K562 (cell line): ENCODE data around the gene FAM32A. TPM values are rescaled to one million over a fixed set of nuclear protein-coding genes. Genes with fewer than 3 reads are reported as not detected.
A peak's percentile ranks its signal among the peaks of the same experiment; 100 is the strongest.

ENCODE experiments used
- ATAC-seq: fragments of 200-7000 bp; cut with Tn5 transposase; 3 replicates; pipeline ENCODE4 v1.9.1; 2020; ENCODE audit warnings: moderate library complexity
- BruUV-seq: library from RNA; stranded (reverse); fragments of 400-500 nt; replicated peaks from 2 replicates; lab custom pipeline; 2021; lab: Mats Ljungman, UMichigan
- CTCF ChIA-PET: fragments of 300-600 bp; formaldehyde crosslinking; extraction: SDS; loops from one replicate; lab custom pipeline; 2021; ENCODE audit warnings: low intra/inter-chr PET ratio; lab: Yijun Ruan, JAX
- POLR2A ChIA-PET: fragments of 300-600, 350-650 bp; sonication (Branson Sonifier 250); formaldehyde crosslinking; extraction: SDS; loops from one replicate; lab custom pipeline; 2021; ENCODE audit warnings: antibody characterized with exemption, inconsistent platforms; lab: Yijun Ruan, JAX
- DNase-seq, 4 experiments: peaks; one replicate each; pipeline versions ENCODE4 v3.0.0 to v3.0.0-alpha.2; 2011 to 2018; ENCODE audit warnings: low spot score in 3 of 4, mixed read lengths in 3 of 4; ENCODE audit errors: extremely low read depth in 1 of 4
- FAIRE-seq: peaks from 2 replicates; lab custom pipeline; 2011; peaks lifted over from hg19 to GRCh38; lab: Jason Lieb, UNC
- H2AFZ ChIP-seq: 2 replicates; pipeline ENCODE4 v1.6.0; 2011; ENCODE audit warnings: low read depth, low read length, control low read depth, inconsistent platforms
- H3K27ac ChIP-seq: fragments of 200-600 bp; 3 replicates; pipeline ENCODE4 v1.8.0; 2011; ENCODE audit warnings: low read depth, mild to moderate bottlenecking, control low read depth, inconsistent platforms, low read length, moderate library complexity, mixed read lengths; ENCODE audit errors: extremely low read depth
- H3K27me3 ChIP-seq, 2 experiments: fragments of 300-600 bp in 1 of 2; 2 replicates in 1 of 2; 3 replicates in 1 of 2; pipeline versions ENCODE4 v1.6.0 to v1.8.0; 2011; ENCODE audit warnings: inconsistent platforms in 2 of 2, low read length in 2 of 2, mild to moderate bottlenecking in 1 of 2, mixed read lengths in 1 of 2, moderate library complexity in 1 of 2; ENCODE audit not compliant: control insufficient read depth in 2 of 2, insufficient read depth in 2 of 2
- H3K36me3 ChIP-seq: fragments of 300-600 bp; 3 replicates; pipeline ENCODE4 v1.8.0; 2011; ENCODE audit warnings: mild to moderate bottlenecking, low read length, inconsistent platforms; ENCODE audit not compliant: control insufficient read depth, insufficient read depth
- H3K4me1 ChIP-seq, 2 experiments: fragments of 200-600 bp in 1 of 2; replicated peaks in 1 of 2; 2 replicates in 1 of 2; 3 replicates in 1 of 2; pipeline versions ENCODE4 v1.5.1 to v1.8.0; 2011; ENCODE audit warnings: inconsistent platforms in 2 of 2, low read length in 2 of 2, mild to moderate bottlenecking in 1 of 2, mixed read lengths in 1 of 2, moderate library complexity in 1 of 2; ENCODE audit not compliant: control insufficient read depth in 2 of 2, insufficient read depth in 2 of 2
- H3K4me2 ChIP-seq: 2 replicates; pipeline ENCODE4 v1.6.1; 2011; ENCODE audit warnings: low read length, control low read depth, inconsistent platforms, mixed read lengths; ENCODE audit not compliant: insufficient read depth
- H3K4me3 ChIP-seq: fragments of 200-600 bp; sonication (generic), shearing (Covaris generic); 2 replicates; pipeline ENCODE4 v1.5.1; 2016; ENCODE audit warnings: control low read depth, inconsistent platforms
- H3K79me2 ChIP-seq: fragments of 200-600 bp; 3 replicates; pipeline ENCODE4 v1.8.0; 2011; ENCODE audit warnings: low read length, inconsistent platforms; ENCODE audit not compliant: control insufficient read depth, insufficient read depth
- H3K9ac ChIP-seq, 2 experiments: 2 replicates each; pipeline versions ENCODE4 v1.6.0 to v1.6.1; 2011; ENCODE audit warnings: low read depth in 2 of 2, low read length in 2 of 2, control low read depth in 1 of 2, inconsistent platforms in 1 of 2, mild to moderate bottlenecking in 1 of 2, mixed read lengths in 1 of 2; ENCODE audit not compliant: insufficient read depth in 1 of 2
- H3K9me1 ChIP-seq: one replicate; pipeline ENCODE4 v1.6.0; 2011; ENCODE audit warnings: inconsistent platforms, mild to moderate bottlenecking, low read length, moderate library complexity; ENCODE audit not compliant: control insufficient read depth, insufficient read depth
- H3K9me3 ChIP-seq: replicated peaks from 2 replicates; pipeline ENCODE4 v1.5.1; 2011; ENCODE audit warnings: low read depth, low read length, inconsistent platforms; ENCODE audit not compliant: control insufficient read depth, insufficient read depth
- H4K20me1 ChIP-seq: replicated peaks from 2 replicates; pipeline ENCODE4 v1.6.1; 2011; ENCODE audit warnings: low read length, inconsistent platforms, mixed read lengths; ENCODE audit not compliant: control insufficient read depth, insufficient read depth
- BMI1 ChIP-seq: fragments of 150-350 bp; IDR thresholded peaks from 2 replicates; pipeline ENCODE4 v1.6.1; 2014; ENCODE audit warnings: low read length
- GABPB2 ChIP-seq: fragments of 250-450 bp; sonication (Bioruptor Pico); conservative IDR thresholded peaks from 2 replicates; pipeline ENCODE4 v1.5.1; 2021; ENCODE audit warnings: mild to moderate bottlenecking
- KAT7 ChIP-seq: sonication (generic); formaldehyde crosslinking; IDR thresholded peaks from 2 replicates; pipeline ENCODE4 v1.8.0; 2022; ENCODE audit warnings: missing genetic modification reagents, mild to moderate bottlenecking, borderline replicate concordance
- MCM3 ChIP-seq: fragments of 450-650 bp; IDR thresholded peaks from 2 replicates; pipeline ENCODE4 v1.6.1; 2016
- PML ChIP-seq: IDR thresholded peaks from 2 replicates; pipeline ENCODE4 v1.6.1; 2012; ENCODE audit warnings: low read length, inconsistent platforms
- RBM17 ChIP-seq: fragments of 200-400 bp; formaldehyde crosslinking; IDR thresholded peaks from 2 replicates; pipeline ENCODE4 v1.6.1; 2017; ENCODE audit warnings: low read depth, mild to moderate bottlenecking, low read length, borderline replicate concordance
- SMAD2 ChIP-seq: fragments of 150-350 bp; IDR thresholded peaks from 2 replicates; pipeline ENCODE4 v1.6.1; 2014; ENCODE audit warnings: low read depth, mild to moderate bottlenecking, low read length
- ZNF324 ChIP-seq: fragments of 250-450 bp; sonication (Bioruptor Pico); IDR thresholded peaks from 2 replicates; pipeline ENCODE4 v1.4.0; 2020; ENCODE audit warnings: mild to moderate bottlenecking
- WGBS: fragments of 100-300 bp; shearing (Covaris generic); methylation state at CpG from one replicate; pipeline ENCODE4 v1.1.6; 2016; ENCODE audit warnings: low coverage, mixed read lengths; ENCODE audit not compliant: insufficient coverage; ENCODE audit errors: missing lambda C conversion rate; 5-methylcytosine and 5-hydroxymethylcytosine counted together
- in situ Hi-C: fragments of 300-500 bp; cut with MboI; formaldehyde crosslinking; loops from 4 replicates; pipeline ENCODE4 v1.15.0; 2018; ENCODE audit warnings: inconsistent platforms, mixed read lengths
- intact Hi-C: fragments of 100-400 bp; cut with micrococcal nuclease; formaldehyde crosslinking; loops from 2 replicates; pipeline ENCODE4 v1.14.2; 2022
- polyA plus RNA-seq, 8 experiments: library from polyadenylated mRNA; depleted of rRNA in 4 of 8; stranded (reverse) in 5 of 8; unstranded in 3 of 8; fragments of >200 nt; fragmentation: Nextera tagmentation in 2 of 8; fragmentation: Illumina TruSeq in 1 of 8; extraction: Ambion mirVana in 2 of 8; extraction: Trizol in 1 of 8; gene quantifications; 2 replicates each; pipeline versions ENCODE4 v1.2.1 to v1.2.3, GENCODE V29; 2011 to 2014; ENCODE audit warnings: inconsistent platforms in 1 of 8, missing spikeins in 1 of 8
- total RNA-seq, 7 experiments: library from RNA; depleted of rRNA in 6 of 7; stranded (reverse); fragments of >200 nt in 6 of 7; fragmentation: Illumina TruSeq in 2 of 7; extraction: Trizol in 2 of 7; gene quantifications; 2 replicates each; pipeline versions ENCODE4 v1.2.1 to v1.2.3, GENCODE V29; 2011 to 2021; ENCODE audit warnings: low replicate concordance in 1 of 7
- TF ChIP-seq, protein P1 (sequence below): fragments of 250-450 bp; sonication (Bioruptor Pico); IDR thresholded peaks from 2 replicates; pipeline ENCODE4 v1.8.0; 2021; ENCODE audit warnings: mild to moderate bottlenecking, moderate library complexity
- TF ChIP-seq, protein P2 (sequence below), 2 experiments: fragments of 450-650 bp; formaldehyde crosslinking in 1 of 2; IDR thresholded peaks; 2 replicates each; pipeline versions ENCODE4 v1.4.0 to v1.6.1; 2014 to 2020; ENCODE audit warnings: mild to moderate bottlenecking in 2 of 2, borderline replicate concordance in 1 of 2, low read depth in 1 of 2

The FAM32A gene
- total and polyA plus RNA-seq, 9 of the 15 experiments (the other 6 are each of a cell fraction or from before 2014, with no cell fraction given), result 30.7 to 96.7 (median 73.7) TPM

DNA sequence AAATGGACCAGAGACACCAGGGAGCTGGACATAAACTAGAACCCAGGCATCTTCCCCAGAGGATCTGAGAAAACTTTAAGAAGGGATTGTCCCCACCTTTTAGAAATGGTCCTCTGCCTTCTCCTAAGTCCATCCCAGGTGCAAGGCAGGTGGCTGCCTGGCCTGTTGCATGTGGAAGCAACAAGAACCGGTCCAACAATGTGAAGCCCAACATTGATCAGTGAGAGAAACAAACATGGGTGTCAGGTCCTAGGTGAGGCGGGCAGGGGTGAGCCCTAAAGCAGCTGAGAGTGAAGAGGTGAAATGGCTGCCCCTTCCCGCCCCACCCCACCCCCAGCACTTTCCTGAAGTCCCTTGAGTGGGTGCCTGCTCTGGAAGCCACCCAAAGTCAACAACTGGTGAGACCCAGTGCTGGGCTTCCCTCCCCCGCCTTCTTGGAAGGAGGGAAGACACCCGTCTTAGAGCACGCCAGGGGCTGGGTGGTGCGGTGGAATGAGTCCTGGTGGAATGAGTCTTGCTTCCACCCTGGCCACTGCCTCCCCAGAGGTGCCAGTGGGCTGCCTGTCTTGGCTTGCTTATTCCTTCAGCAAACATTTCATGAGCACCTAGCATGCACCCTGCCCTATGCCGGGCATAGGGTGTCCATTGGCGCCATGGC, 14.2 kb downstream of the FAM32A start:
- Histone ChIP-seq H3K9ac (peak overlapping the region in 1 of 2 experiments; percentile 68; a peak in 1 of 4 replicates), H3K9me3 (no peaks in the 10 kb centered on the region), H3K79me2 (peaks cover 15% of the 10 kb centered on the region), H2AFZ (no peak overlapping the region), H3K4me2 (no peak overlapping the region), H3K27me3 (no peaks in the 10 kb centered on the region), H3K36me3 (peaks cover 26% of the 10 kb centered on the region; the same call in 2 of the 3 replicates), H3K27ac (no peak overlapping the region)
- in situ Hi-C loops, result no loop called here
- DNase-seq (no peak), ATAC-seq (no peak)
- no TSS peak for BruUV-seq
- 92% methylated on average over 8 of the region's 9 CpGs for WGBS
- TF ChIP-seq GABPB2 (CRISPR knock-in tag), result no peak
- no peak for TF ChIP-seq ZNF324 (CRISPR knock-in tag)
- TF ChIP-seq, protein P1, sequence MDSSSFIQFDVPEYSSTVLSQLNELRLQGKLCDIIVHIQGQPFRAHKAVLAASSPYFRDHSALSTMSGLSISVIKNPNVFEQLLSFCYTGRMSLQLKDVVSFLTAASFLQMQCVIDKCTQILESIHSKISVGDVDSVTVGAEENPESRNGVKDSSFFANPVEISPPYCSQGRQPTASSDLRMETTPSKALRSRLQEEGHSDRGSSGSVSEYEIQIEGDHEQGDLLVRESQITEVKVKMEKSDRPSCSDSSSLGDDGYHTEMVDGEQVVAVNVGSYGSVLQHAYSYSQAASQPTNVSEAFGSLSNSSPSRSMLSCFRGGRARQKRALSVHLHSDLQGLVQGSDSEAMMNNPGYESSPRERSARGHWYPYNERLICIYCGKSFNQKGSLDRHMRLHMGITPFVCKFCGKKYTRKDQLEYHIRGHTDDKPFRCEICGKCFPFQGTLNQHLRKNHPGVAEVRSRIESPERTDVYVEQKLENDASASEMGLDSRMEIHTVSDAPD (CRISPR knock-in tag), result no peak
- no peak for TF ChIP-seq SMAD2
- TF ChIP-seq KAT7, result no peak
- TF ChIP-seq PML, result no peak
- no peak for TF ChIP-seq RBM17
- TF ChIP-seq MCM3, result no peak
- TF ChIP-seq, protein P2, sequence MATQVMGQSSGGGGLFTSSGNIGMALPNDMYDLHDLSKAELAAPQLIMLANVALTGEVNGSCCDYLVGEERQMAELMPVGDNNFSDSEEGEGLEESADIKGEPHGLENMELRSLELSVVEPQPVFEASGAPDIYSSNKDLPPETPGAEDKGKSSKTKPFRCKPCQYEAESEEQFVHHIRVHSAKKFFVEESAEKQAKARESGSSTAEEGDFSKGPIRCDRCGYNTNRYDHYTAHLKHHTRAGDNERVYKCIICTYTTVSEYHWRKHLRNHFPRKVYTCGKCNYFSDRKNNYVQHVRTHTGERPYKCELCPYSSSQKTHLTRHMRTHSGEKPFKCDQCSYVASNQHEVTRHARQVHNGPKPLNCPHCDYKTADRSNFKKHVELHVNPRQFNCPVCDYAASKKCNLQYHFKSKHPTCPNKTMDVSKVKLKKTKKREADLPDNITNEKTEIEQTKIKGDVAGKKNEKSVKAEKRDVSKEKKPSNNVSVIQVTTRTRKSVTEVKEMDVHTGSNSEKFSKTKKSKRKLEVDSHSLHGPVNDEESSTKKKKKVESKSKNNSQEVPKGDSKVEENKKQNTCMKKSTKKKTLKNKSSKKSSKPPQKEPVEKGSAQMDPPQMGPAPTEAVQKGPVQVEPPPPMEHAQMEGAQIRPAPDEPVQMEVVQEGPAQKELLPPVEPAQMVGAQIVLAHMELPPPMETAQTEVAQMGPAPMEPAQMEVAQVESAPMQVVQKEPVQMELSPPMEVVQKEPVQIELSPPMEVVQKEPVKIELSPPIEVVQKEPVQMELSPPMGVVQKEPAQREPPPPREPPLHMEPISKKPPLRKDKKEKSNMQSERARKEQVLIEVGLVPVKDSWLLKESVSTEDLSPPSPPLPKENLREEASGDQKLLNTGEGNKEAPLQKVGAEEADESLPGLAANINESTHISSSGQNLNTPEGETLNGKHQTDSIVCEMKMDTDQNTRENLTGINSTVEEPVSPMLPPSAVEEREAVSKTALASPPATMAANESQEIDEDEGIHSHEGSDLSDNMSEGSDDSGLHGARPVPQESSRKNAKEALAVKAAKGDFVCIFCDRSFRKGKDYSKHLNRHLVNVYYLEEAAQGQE (IDR thresholded peaks at IDR 0.05; ENCODE audit: borderline replicate concordance), result no peak
- TF ChIP-seq, protein P2 (CRISPR knock-in tag; IDR thresholded peaks at IDR 0.05; ENCODE audit: low read depth), result no peak
- no peak for TF ChIP-seq BMI1
- TF ChIP-seq, all 486 proteins: peak for 0
- intact Hi-C loops, result no loop called here
- Histone ChIP-seq H4K20me1 (peaks cover 4% of the 10 kb centered on the region; the same call in 1 of the 2 replicates), H3K4me3 (no peak overlapping the region), H3K4me1 (peaks cover 18 to 25% of the 10 kb centered on the region in 2 experiments; a peak in 4 of 5 replicates), H3K9me1 (peaks cover 4% of the 10 kb centered on the region)
- POLR2A ChIA-PET, result interaction anchor here (0.6 to 0.7 kb wide), 2 partner anchors 25 to 87 kb away, joined by 3 read pairs; no protein-coding TSS in a partner anchor
- no peak for FAIRE-seq
- CTCF ChIA-PET, result no interaction called here
